Measurements from ENCODE around the gene SCP2. TPM values are rescaled to one million over a fixed set of nuclear protein-coding genes. Genes with fewer than 3 reads are reported as not detected.

SCP2 gene
- total RNA-seq, 6 experiments from 2014 or later, result 207 to 885 (median 634) TPM

- intact Hi-C loops (cut with DNase I), result loop anchor here in 1 of 2 donors (10.0 kb wide), 1 partner anchor 80 kb away; no protein-coding TSS in a partner anchor
- ATAC-seq (no peak), DNase-seq (no peak)
- Histone ChIP-seq H3K4me3 (no peak overlapping the region), H3K27ac (no peak overlapping the region), H3K4me1 (peaks cover 0 to 17% (median 0%) of the 10 kb centered on the region in 4 donors), H3K9me3 (no peaks in the 10 kb centered on the region), H3K36me3 (no peaks in the 10 kb centered on the region), H3K27me3 (no peaks in the 10 kb centered on the region)
- TF ChIP-seq POLR2A (IDR thresholded peaks at IDR 0.05), result no peak
- TF ChIP-seq CTCF (IDR thresholded peaks at IDR 0.05), result no peak
- no CpG with 5 or more reads among the region's 13 CpGs for WGBS (ENCODE audit: insufficient coverage, low coverage, low lambda C conversion rate, missing lambda C conversion rate)
These were observed 167.4 kb downstream of the SCP2 start for GRCh38 chr1:53094533-53094919.

MicroRNA genes within 50 kb of the gene (microRNA counts, 767-probe panel; counts per million panel counts)
- microRNA hsa-miR-1273f (237 counts per million), microRNA hsa-miR-1273g-5p (237 counts per million)

Small RNA genes lying within 50 kb of the gene (microRNA-seq; reads per million reads assigned to microRNA genes)
- gene MIR1273F (0 reads per million in 2 donors), gene MIR1273G (0 reads per million in 2 donors), gene MIR5095 (0 reads per million in 2 donors)

Small RNA genes lying within 50 kb of the gene (small RNA-seq; reads per million reads assigned to genes)
- gene AC099677.1 (0 reads per million in 2 experiments), gene AC099677.2 (0 reads per million in 2 experiments), gene HIGD1AP11 (0 reads per million in 2 experiments), gene MIR1273F (0 reads per million in 2 experiments), gene MIR1273G (0 reads per million in 2 experiments), gene MIR5095 (0 reads per million in 2 experiments)

Other genes starting within 250 kb of the SCP2 start
- 10 to 100 TPM; 13.6 to 17.8 (median 15.8) TPM for gene COA7, start 228.9 kb upstream of the SCP2 start, total RNA-seq
- gene ZYG11B, start 200.8 kb upstream of the SCP2 start, total RNA-seq, result 10 to 100 TPM; 17.7 to 39.2 (median 30.9) TPM
- gene ZYG11A, start 84.5 kb upstream of the SCP2 start, total RNA-seq, result 1 to 10 TPM in 3 of 6 experiments, under 1 TPM in 3; 0.22 to 1.5 (median 1.0) TPM
- gene ECHDC2, start 5.5 kb upstream of the SCP2 start, total RNA-seq, result 100 to 1,000 TPM; 167 to 856 (median 390) TPM
- gene PODN, start 134.9 kb downstream of the SCP2 start, total RNA-seq, result 1 to 10 TPM; 2.8 to 9.8 (median 5.1) TPM
- gene SLC1A7, start 215.4 kb downstream of the SCP2 start, total RNA-seq, result 1 to 10 TPM in 1 of 6 experiments, under 1 TPM in 5; 0.31 to 1.3 (median 0.61) TPM

All from right lobe of liver (tissue), 6 donors.